ENCODE measurements around the gene NUDT8.
"Not testable (repeated sequence)": the region's sequence is repeated elsewhere in the genome, so short reads cannot be mapped to it uniquely, and the experiment has no call there.

NUDT8 gene

DNA sequence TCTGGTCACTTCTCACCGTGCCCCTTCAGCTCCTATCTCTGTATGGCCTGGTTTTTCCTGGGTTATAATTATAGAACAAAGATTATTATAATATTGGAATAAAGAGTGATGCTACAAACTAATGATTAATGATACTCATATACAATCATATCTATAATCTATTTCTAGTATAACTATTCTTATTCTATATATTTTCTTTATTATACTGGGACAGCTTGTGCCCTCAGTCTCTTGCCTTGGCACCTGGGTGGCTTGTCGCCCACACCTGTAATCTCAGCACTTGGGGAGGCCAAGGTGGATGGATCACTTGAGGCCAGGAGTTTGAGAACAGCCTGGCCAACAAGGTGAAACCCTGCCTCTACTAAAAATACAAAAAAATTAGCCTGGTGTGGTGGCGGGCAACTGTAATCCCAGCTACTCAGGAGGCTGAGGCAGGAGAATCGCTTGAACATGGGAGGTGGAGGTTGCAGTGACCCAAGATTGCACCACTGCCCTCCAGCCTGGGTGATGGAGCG lies 30.0 kb upstream of the NUDT8 start:
- not testable (repeated sequence) for DNase-seq

DNA sequence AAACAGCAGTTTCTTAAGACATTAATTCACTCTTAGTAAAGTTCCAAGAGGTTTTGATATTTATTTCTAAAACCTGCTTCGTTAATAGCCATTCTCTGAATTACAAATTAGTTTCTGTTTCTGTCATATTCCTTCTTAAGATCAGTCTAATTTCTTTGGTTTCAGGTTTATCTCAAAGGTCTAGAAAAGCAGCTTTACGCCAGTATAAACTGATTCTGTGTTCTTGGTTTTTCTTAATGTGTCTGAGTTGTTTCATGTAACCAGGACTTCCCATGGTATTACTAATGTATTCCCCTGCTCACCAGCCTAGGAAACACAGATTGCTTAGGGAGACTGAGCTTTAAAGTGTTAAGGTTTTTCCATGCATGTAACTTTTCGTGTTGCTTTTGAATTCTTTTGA lies 27.6 kb upstream of the NUDT8 start:
- no peak for DNase-seq

GRCh38 chr11:67656278-67656922 lies 26.7 kb upstream of the NUDT8 start:
- DNase-seq: no peak

DNA sequence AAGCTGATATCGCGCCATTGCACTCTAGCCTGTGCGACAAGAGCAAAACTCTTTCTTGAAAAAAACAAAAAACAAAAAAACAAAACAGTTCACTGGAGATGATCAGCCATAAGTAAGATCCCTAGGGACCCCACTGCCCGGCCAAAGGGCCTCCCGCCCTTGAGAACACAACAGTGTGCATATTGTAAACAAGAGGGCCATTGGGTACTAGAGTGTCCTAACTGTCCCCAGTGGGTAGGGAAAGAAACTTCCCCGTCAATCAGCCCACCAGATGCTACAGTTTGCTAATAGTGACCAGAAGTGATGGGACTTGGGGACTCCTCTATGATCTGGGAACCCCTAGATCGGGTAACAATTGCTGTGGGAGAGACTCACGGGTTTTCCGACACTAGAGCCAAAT lies 24.5 kb upstream of the NUDT8 start:
- DNase-seq: no peak

- no peak for DNase-seq
These were observed 23.5 kb upstream of the NUDT8 start for GRCh38 chr11:67652965-67653845.

DNA sequence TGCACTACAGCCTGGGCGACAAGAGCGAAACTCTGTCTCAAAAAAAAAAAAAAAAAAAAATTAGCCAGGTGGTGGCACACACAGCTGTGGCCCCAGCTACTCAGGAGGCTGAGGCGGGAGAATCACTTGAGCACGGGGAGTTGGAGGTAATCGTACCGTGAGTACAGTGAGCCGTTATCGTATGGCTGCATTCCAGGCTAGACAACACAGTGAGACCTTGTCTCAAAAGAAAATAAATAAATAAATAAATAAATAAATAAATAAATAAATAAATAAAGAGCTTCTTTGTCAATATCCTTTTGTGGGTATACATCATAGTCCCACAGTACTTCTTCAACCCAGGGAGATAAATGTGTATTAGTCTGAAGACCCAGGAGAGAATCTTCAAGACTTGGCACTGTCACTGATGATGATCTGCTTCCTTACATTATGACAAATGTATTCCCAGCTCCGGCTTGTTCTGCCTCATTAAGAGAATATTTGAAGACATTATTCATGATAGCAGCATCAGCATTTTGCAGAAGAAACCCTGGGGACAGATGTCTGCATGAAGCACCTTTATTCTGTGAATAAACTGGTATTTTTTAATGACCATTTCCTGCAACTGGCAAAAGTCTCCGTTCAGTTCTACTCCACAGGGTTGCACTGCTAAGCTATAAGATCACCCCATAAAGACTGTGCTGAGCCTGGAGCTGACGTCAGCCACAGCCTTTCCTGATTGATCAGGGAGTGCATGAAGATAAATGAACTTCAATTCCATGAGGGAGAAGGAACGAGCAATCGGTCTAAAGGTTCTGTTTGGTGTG lies 22.4 kb upstream of the NUDT8 start:
- DNase-seq: no peak

- DNase-seq: no peak
These were observed 20.1 kb upstream of the NUDT8 start for GRCh38 chr11:67649634-67650510.

GRCh38 chr11:67648796-67649613 lies 19.3 kb upstream of the NUDT8 start:
- DNase-seq: no peak

GRCh38 chr11:67648140-67648795 lies 18.5 kb upstream of the NUDT8 start:
- DNase-seq: no peak

DNA sequence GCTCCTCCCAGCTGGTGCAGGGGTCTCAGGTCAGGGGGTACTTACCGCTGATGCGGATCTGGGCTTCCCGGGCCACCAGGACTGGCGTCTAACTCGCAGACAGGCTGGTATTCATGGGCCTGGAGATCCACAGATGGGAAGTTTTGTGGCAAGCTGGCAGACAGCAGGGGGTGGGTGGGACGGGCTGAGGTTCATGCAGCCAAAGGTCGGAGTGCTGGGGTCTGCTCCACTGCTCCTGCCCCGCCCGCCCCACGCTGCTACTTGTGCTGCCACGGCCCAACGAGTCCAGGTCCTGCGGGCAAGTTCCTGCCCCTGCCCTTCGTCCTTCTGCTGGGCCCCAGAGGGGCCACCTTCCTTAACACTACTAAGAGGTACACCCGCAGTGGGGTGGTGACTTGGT lies 17.7 kb upstream of the NUDT8 start:
- no peak for DNase-seq

GRCh38 chr11:67646535-67647336 lies 17.0 kb upstream of the NUDT8 start:
- DNase-seq: no peak

DNA sequence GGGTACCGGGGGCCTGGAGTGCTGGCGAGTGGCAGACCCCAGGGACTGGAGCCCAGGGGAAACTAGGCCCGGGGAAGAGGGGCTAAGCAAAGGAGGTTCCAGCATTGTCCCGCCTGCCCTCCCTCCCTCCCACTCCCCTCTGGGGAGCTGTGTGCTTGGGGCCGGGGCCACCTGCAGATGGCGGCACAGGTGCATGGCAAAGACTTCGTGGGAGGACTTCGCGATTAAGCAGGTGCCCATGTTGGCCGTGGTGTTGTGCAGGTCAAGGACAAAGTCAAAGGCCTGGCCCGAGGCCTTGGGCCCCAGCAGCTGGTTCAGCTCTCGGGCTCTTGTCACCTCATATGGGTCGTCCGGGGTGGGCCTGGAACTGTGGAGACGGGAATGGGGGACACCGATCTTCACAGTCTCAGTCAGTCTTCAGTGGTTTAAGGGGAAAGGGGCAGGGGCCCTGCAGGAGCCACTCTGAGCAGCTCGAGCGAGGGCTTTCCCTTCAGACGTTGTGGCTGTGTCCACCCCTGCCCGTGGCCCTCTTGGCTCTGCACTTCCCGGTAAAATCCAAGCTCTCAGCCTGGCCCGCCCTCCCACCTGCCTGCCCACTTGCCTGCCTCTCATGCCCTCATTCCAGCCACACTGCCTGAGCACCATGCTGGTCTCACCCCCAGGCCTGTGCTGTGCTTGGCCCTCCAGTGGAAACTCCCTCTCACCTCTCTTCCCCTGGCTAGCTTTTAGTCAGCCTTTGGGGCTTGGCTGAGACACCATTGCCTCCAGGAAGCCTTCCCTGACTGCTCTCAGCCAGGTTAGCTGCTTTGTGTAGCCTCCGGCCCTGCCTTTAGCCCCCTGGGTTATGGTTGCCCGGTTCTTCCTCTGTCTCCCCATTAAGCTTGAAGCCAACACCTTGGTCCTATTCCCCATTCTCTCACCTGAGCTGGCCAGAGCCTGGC lies 16.1 kb upstream of the NUDT8 start:
- DNase-seq: no peak

GRCh38 chr11:67644472-67645418 lies 15.0 kb upstream of the NUDT8 start:
- DNase-seq: no peak

DNA sequence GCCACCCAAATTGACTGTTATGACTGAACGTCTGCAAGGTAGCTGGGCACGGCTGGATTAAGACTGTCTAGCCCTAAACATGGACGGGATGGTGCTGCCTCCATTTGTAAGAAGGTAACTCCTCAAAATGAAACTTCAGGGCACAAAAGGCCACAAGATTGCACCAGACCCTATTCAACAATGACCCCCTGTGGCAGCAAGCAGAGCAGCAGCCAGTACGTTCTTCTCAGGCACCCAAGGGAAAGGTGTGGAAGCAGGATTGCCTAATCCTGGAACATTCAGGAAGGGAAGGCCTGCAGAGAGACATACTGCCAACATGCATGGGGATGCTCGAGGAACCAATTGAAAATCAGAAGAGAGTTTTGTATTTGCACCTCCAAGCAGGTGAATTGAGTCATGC lies 14.3 kb upstream of the NUDT8 start:
- no peak for DNase-seq

DNA sequence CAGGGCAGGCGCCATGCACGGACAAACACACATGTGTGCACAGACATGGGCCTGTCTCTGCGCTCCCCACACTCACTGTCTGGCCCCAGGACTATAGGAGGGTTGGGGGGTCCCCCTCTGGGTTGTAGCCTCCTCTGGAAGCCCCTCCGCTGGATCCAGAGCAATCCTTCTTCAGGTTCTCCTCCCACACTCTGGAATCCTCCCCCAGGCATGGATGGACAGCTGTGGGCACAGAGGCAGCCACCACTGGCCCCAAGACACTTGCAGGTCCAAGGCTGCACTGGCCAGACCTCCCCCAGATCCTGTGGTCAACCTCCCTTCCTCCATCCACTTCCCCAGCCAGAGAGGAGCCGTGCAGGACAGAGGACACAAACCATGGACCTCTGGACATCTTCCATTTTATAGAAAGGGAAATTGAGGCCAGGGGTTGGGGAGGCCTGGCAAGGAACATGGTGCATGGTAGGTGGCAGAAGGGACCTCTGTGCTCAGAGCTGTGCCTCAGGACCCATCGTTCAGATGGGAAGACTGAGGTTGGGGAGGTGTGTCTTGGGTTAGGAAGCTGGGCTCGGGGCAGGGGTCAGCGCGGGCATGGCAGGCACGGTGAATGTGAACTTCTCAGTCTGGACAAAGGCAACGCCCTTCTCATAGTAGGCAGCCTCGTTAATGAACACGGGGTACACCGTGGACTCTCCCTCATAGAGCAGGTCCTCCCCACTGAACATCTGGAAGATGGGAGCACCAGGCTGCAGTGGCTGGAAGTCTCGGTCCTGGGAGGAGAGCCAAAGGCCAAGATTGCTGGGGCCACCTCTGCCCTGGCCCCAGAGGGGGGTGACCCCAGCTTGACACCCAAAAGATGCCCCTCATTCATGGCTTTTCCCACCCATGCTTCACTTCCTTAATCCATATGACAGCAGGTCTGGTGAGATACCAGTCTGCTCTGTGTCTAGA lies 12.7 kb upstream of the NUDT8 start:
- no peak for DNase-seq

Data from activated T-cell treated with anti-CD3 and anti-CD28 coated beads for 4 hours (primary cell).